Bronchial epithelial cell (primary cell): ENCODE results near the gene STX11. TPM values are rescaled to one million over a fixed set of nuclear protein-coding genes. Genes with fewer than 3 reads are reported as not detected.

Experiments used
- DNase-seq: peaks from one replicate; pipeline ENCODE4 v3.0.0-alpha.2; 2010; ENCODE audit warnings: low read depth
- FAIRE-seq: peaks from 2 replicates; lab custom pipeline; 2011; peaks lifted over from hg19 to GRCh38; lab: Jason Lieb, UNC
- H3K27me3 ChIP-seq: 2 replicates; pipeline ENCODE4 v1.5.1; 2011; ENCODE audit warnings: low read length; ENCODE audit not compliant: control insufficient read depth, insufficient read depth
- H3K36me3 ChIP-seq: 2 replicates; pipeline ENCODE4 v1.5.1; 2011; ENCODE audit warnings: low read length; ENCODE audit not compliant: control insufficient read depth, insufficient read depth
- H3K4me3 ChIP-seq: 2 replicates; pipeline ENCODE4 v1.5.1; 2011; ENCODE audit warnings: mild to moderate bottlenecking, low read depth, low read length, control low read depth
- total RNA-seq: library from RNA; depleted of rRNA; stranded (reverse); fragments of >200 nt; gene quantifications from 2 replicates; pipeline ENCODE4 v1.2.1, GENCODE V29; 2014
- TF ChIP-seq, protein P1 (sequence below): IDR thresholded peaks from 2 replicates; pipeline ENCODE4 v1.5.1; 2011; ENCODE audit warnings: mild to moderate bottlenecking, moderate library complexity, low read length, control low read depth, inconsistent platforms; ENCODE audit not compliant: insufficient read depth, severe bottlenecking

The STX11 gene
- total RNA-seq, 1 donor from 2014 or later, result 0.26 TPM

DNA sequence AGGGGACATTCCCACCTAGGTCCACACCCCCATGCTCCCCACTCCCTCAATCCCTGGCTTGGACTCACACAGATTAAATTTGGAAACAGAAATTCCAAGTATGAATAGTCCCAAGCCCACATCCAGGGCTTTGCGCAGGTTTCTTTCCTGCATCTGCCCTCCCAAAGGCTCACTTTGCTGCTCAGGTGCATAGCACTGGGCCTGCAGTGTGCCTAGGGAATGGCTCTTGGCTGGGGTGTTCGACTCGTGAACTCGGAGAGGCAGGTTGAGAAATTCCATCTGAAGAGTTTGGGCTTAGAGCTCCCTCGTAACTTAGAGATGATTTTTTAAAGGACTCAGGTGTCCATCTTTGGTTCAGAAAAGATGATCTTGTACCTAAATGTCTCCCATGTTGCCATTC lies 40.1 kb upstream of the STX11 start:
- no peak for FAIRE-seq
- no peak overlapping the region for H3K4me3 ChIP-seq

DNA sequence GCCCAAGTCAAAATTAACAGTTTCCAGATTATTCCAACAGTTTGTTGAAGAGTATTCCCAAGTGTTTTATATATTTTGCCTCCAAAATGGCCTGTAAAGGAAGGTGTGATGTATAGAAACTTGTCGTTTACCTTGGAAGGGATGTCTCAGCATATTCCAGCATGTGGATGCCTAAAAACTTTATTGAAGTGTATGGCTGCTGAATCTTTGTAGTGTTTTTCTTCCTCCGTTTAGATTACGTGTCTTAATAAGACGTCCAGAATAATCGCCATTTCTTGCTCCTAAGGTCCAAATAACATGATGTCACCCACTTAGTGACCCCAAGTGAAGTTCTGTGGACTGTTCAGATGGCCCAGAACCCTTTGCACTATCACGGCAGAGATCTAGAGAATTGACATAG lies 37.0 kb upstream of the STX11 start:
- DNase-seq (no peak), FAIRE-seq (no peak)
- no peaks in the 10 kb centered on the region for H3K36me3 ChIP-seq
- peaks cover 2% of the 10 kb centered on the region for H3K27me3 ChIP-seq
- TF ChIP-seq, protein P1, sequence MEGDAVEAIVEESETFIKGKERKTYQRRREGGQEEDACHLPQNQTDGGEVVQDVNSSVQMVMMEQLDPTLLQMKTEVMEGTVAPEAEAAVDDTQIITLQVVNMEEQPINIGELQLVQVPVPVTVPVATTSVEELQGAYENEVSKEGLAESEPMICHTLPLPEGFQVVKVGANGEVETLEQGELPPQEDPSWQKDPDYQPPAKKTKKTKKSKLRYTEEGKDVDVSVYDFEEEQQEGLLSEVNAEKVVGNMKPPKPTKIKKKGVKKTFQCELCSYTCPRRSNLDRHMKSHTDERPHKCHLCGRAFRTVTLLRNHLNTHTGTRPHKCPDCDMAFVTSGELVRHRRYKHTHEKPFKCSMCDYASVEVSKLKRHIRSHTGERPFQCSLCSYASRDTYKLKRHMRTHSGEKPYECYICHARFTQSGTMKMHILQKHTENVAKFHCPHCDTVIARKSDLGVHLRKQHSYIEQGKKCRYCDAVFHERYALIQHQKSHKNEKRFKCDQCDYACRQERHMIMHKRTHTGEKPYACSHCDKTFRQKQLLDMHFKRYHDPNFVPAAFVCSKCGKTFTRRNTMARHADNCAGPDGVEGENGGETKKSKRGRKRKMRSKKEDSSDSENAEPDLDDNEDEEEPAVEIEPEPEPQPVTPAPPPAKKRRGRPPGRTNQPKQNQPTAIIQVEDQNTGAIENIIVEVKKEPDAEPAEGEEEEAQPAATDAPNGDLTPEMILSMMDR, result no peak
- H3K4me3 ChIP-seq, result no peak overlapping the region

More for the DNA sequence above, 40.1 kb upstream of the STX11 start:
- TF ChIP-seq, protein P1, result no peak
- DNase-seq, result no peak
- Histone ChIP-seq H3K27me3 (peaks cover 2% of the 10 kb centered on the region), H3K36me3 (no peaks in the 10 kb centered on the region)

DNA sequence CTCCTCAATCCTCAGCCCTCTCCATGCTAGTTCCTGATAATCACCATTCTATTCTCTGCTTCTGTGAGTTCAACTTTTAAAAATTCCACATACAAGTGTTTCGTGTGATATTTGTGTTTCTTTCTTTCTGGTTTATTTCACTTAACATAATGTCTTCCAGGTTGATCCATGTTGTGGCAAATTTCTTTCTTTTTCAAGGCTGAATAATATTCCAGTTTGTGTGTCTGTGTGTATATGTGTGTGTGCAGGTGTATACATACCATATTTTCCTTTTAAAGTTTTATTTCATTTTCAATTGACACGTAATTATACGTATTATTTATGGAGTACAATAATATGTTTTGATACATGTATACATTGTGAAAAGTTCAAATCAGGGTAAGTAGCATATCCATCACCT lies 35.1 kb upstream of the STX11 start:
- DNase-seq (no peak), FAIRE-seq (no peak)
- TF ChIP-seq, protein P1, result no peak
- Histone ChIP-seq H3K36me3 (no peaks in the 10 kb centered on the region), H3K4me3 (no peak overlapping the region), H3K27me3 (no peaks in the 10 kb centered on the region)

DNA sequence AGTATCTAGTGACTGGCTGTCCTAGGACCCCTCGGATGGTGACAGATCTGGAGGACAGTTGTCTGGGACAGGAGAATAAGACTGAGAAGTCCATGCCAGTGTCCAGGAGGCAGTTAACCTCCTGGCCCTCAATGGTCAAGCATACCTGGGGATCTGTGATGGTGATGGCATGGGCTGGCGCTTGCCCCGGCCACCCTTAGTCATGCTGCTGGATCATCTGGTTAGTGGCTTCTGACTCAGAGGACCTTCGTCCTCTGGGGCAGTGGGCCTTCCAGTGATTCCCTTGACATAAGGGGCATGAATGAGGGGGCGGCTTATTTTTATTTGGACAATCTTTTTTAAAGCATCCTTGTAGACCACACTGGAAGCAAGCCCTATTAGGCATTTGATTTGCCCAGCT lies 30.9 kb upstream of the STX11 start:
- DNase-seq, result no peak
- Histone ChIP-seq H3K4me3 (no peak overlapping the region), H3K36me3 (no peaks in the 10 kb centered on the region), H3K27me3 (no peaks in the 10 kb centered on the region)
- TF ChIP-seq, protein P1, result no peak
- no peak for FAIRE-seq

DNA sequence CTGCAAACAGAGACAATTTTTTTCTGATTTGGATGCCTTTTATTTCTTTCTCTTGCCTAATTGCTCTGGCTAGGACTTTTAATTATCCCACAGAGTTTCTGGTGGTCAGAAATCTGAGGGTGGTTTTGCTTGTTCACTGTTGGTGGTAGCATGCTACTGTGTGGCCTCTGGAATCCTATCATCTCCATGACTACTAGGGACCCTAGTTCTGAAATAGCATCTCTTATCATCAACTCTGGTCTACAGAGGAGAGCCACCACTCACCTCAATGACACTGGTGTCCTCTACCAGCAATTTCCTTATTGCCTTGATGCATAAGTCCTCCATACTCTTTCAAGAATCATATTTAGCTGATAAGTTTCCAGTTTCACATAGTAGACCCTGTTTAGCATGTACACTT lies 27.5 kb upstream of the STX11 start:
- TF ChIP-seq, protein P1, result no peak
- no peaks in the 10 kb centered on the region for H3K36me3 ChIP-seq
- H3K4me3 ChIP-seq, result no peak overlapping the region
- no peak for DNase-seq
- FAIRE-seq, result no peak
- no peaks in the 10 kb centered on the region for H3K27me3 ChIP-seq

DNA sequence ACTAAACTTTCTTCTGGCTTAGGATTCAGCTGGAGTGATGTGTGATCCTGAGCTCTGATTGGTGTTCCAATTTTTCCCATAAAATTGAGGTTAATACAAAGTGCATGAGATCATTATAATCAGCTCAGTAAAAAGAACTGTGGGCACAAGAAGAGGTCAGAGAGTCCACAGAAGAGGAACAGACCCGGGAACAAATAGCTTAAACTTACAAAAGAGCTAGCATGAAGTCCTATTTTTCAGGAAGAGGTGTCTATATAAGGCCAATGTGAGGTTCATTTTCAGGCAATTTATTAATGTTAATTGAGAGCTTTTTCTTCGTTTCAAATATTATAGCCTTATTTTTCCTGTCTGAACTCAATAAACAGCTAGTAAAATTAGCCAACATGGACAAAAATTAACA lies 26.9 kb upstream of the STX11 start:
- Histone ChIP-seq H3K4me3 (no peak overlapping the region), H3K36me3 (no peaks in the 10 kb centered on the region), H3K27me3 (no peaks in the 10 kb centered on the region)
- DNase-seq (no peak), FAIRE-seq (no peak)
- TF ChIP-seq, protein P1, result no peak
